ENCODE data around the gene DLX3.
"Not testable (repeated sequence)": the region's sequence is repeated elsewhere in the genome, so short reads cannot be mapped to it uniquely, and the experiment has no call there.

DLX3 gene

GRCh38 chr17:49995055-49995738 lies at the start of gene DLX3:
Gene DLX3 (minus strand): TSS chr17:49995224. CDS start chr17:49994998, 226 bp downstream.
- peak; percentile 96 for DNase-seq (ENCODE audit: low spot score)

GRCh38 chr17:50044483-50044882 lies 49.5 kb upstream of the DLX3 start:
- no peak for DNase-seq (ENCODE audit: low spot score)

- no peak for DNase-seq (ENCODE audit: low spot score)
These were observed 48.5 kb upstream of the DLX3 start for GRCh38 chr17:50043290-50044148.

GRCh38 chr17:50042211-50042610 lies 47.2 kb upstream of the DLX3 start:
- no peak for DNase-seq (ENCODE audit: low spot score)

- DNase-seq (ENCODE audit: low spot score): not testable (repeated sequence)
These were observed 45.5 kb upstream of the DLX3 start for GRCh38 chr17:50040496-50040895.

- DNase-seq (ENCODE audit: low spot score): no peak
These were observed 44.0 kb upstream of the DLX3 start for GRCh38 chr17:50039058-50039457.

GRCh38 chr17:50037321-50038107 lies 42.5 kb upstream of the DLX3 start:
- no peak for DNase-seq (ENCODE audit: low spot score)

- DNase-seq (ENCODE audit: low spot score): no peak
These were observed 41.6 kb upstream of the DLX3 start for GRCh38 chr17:50036455-50037261.

GRCh38 chr17:50035945-50036344 lies 40.9 kb upstream of the DLX3 start:
- no peak for DNase-seq (ENCODE audit: low spot score)

GRCh38 chr17:50035421-50035879 lies 40.4 kb upstream of the DLX3 start:
- DNase-seq (ENCODE audit: low spot score): peak; percentile 49

- DNase-seq (ENCODE audit: low spot score): peak; percentile 39
These were observed 39.7 kb upstream of the DLX3 start for GRCh38 chr17:50034498-50035364.

- no peak for DNase-seq (ENCODE audit: low spot score)
These were observed 38.3 kb upstream of the DLX3 start for GRCh38 chr17:50033316-50033715.

GRCh38 chr17:50029185-50029584 lies 34.2 kb upstream of the DLX3 start:
- no peak for DNase-seq (ENCODE audit: low spot score)

GRCh38 chr17:50028736-50029120 lies 33.7 kb upstream of the DLX3 start:
- no peak for DNase-seq (ENCODE audit: low spot score)

GRCh38 chr17:50027881-50028735 lies 33.1 kb upstream of the DLX3 start:
- DNase-seq (ENCODE audit: low spot score): peak; percentile 78

GRCh38 chr17:50027172-50027880 lies 32.3 kb upstream of the DLX3 start:
- no peak for DNase-seq (ENCODE audit: low spot score)

- DNase-seq (ENCODE audit: low spot score): peak; percentile 95
These were observed 31.8 kb upstream of the DLX3 start for GRCh38 chr17:50026837-50027171.

GRCh38 chr17:50026046-50026675 lies 31.1 kb upstream of the DLX3 start:
- DNase-seq (ENCODE audit: low spot score): no peak

- DNase-seq (ENCODE audit: low spot score): no peak
These were observed 29.8 kb upstream of the DLX3 start for GRCh38 chr17:50024808-50025207.

All from ecto neural progenitor cell (in vitro differentiated cells).